ENCODE data around the gene ZNFX1.
"Not testable (repeated sequence)": the region's sequence is repeated elsewhere in the genome, so short reads cannot be mapped to it uniquely, and the experiment has no call there.

ZNFX1 gene

GRCh38 chr20:49210101-49210756 lies 67.6 kb downstream of the ZNFX1 start:
- no peak for DNase-seq (ENCODE audit: low spot score)

DNA sequence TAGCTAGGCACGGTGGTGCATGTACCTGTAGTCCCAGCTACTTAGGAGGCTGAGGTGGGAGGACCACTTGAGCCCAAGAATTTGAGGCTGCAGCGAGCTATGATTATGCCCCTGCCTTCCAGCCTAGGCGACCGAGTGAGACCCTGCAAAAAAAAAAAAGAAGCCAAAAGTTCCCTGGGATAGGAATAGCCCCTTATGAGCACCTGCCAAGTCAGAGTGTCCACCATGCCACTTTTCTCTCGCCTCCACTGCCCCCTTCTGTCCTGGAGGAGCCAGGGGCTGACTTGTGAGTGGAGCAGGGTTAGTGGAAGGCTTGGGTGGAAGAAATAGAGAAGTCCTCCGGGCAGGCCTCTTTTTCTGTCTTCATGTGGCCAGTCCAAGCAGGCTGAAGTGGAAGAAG lies 70.8 kb downstream of the ZNFX1 start:
- DNase-seq (ENCODE audit: low spot score), result no peak

- no peak for DNase-seq (ENCODE audit: low spot score)
These were observed 74.1 kb downstream of the ZNFX1 start for GRCh38 chr20:49203746-49204145.

DNA sequence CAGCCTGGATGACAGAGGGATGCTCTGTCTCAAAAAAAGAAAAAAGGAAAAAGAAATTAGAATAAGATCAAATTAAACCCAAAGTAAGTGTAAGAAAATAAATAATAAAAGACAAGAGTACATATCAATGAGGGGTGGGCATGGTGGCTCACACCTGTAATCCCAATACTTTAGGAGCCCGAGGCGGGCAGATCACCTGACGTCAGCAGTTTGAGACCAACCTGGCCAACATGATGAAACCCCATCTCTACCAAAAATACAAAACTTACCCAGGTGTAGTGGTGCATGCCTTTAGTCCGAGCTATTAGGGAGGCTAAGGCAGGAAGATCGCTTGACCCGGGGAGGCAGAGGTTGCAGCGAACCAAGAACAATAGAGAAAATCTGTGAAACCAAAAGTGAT lies 74.8 kb downstream of the ZNFX1 start:
- DNase-seq (ENCODE audit: low spot score), result no peak

GRCh38 chr20:49199729-49200293 lies 78.0 kb downstream of the ZNFX1 start:
- DNase-seq (ENCODE audit: low spot score), result no peak

- DNase-seq (ENCODE audit: low spot score), result not testable (repeated sequence)
These were observed 84.8 kb downstream of the ZNFX1 start for GRCh38 chr20:49192944-49193518.

All from AG20443 (cell line).